Adrenal gland (tissue), 12 donors: ENCODE data around the gene GCNT3. TPM values are rescaled to one million over a fixed set of nuclear protein-coding genes. Genes with fewer than 3 reads are reported as not detected.

ENCODE experiments used
- DNase-seq, 7 donors: peaks; one replicate each; pipeline ENCODE4 v3.0.0-alpha.2; 2019 to 2020
- H3K27ac ChIP-seq, 5 donors: fragments of 200-600 bp; sonication (generic) in 4 of 5; 1 replicate in 3 of 5; 2 replicates in 2 of 5; pipeline versions ENCODE4 v1.5.1 to v1.8.0; 2016 to 2020; ENCODE audit warnings: mild to moderate bottlenecking in 1 of 5
- H3K27me3 ChIP-seq: fragments of 200-600 bp; 2 replicates; pipeline ENCODE4 v1.8.0; 2021
- H3K36me3 ChIP-seq, 2 donors: fragments of 200-600 bp; replicated peaks in 1 of 2; 1 replicate in 1 of 2; 2 replicates in 1 of 2; pipeline versions ENCODE4 v1.5.1 to v1.8.0; 2018 to 2022
- H3K4me1 ChIP-seq, 2 donors: fragments of 200-600 bp; replicated peaks in 1 of 2; 1 replicate in 1 of 2; 2 replicates in 1 of 2; pipeline versions ENCODE4 v1.5.1 to v1.8.0; 2018 to 2021
- H3K4me3 ChIP-seq, 4 donors: fragments of 200-600 bp; sonication (generic) in 3 of 4; one replicate each; pipeline ENCODE4 v1.5.1; 2016 to 2018
- H3K9me3 ChIP-seq, 3 donors: fragments of 200-600 bp; sonication (generic) in 1 of 3; replicated peaks in 1 of 3; 1 replicate in 2 of 3; 2 replicates in 1 of 3; pipeline versions ENCODE4 v1.5.1 to v1.8.0; 2016 to 2021
- POLR2A ChIP-seq, 2 donors: fragments of 450-650 bp; IDR thresholded peaks; one replicate each; pipeline ENCODE4 v1.6.1; 2017; ENCODE audit warnings: antibody characterized with exemption in 2 of 2, mild to moderate bottlenecking in 2 of 2, moderate library complexity in 1 of 2
- WGBS, 4 donors: extraction: QIAGEN DNeasy Blood & Tissue Kit in 2 of 4; methylation state at CpG; one replicate each; pipeline versions ENCODE4 v1.1.5 to v1.1.7; 2013 to 2017; 5-methylcytosine and 5-hydroxymethylcytosine counted together
- intact Hi-C, 2 donors: fragments of 100-400 bp; cut with DNase I; formaldehyde crosslinking; loops; one replicate each; pipeline versions ENCODE4 v1.14.1 to v1.15.0; 2022 to 2023
- polyA plus RNA-seq, 3 donors: library from polyadenylated mRNA; stranded (reverse); fragments of 200-250 nt in 2 of 3; fragments of 350-450 nt in 1 of 3; fragmentation: Illumina TruSeq in 1 of 3; extraction: RNeasy Lipid Tissue Mini Kit (QIAGEN cat#74804) in 1 of 3; gene quantifications; one replicate each; pipeline ENCODE4 v1.2.3, GENCODE V29; 2013 to 2014
- total RNA-seq, 9 donors: library from RNA; depleted of rRNA in 4 of 9; stranded (reverse); fragments of >200 nt in 4 of 9; fragments of 120-200 nt in 1 of 9; fragmentation: NEBNext Ultra II Directional in 1 of 9; extraction: Animal tissue kit (Norgen Biotek cat#: 25700) in 1 of 9; gene quantifications; one replicate each; pipeline versions ENCODE4 v1.1.0 to v1.2.4, GENCODE V29; 2013 to 2023
- TF ChIP-seq, protein P1 (sequence below), 6 experiments: fragments of 450-650 bp in 4 of 6; fragments of 200-600 bp in 2 of 6; sonication (generic) in 1 of 6; IDR thresholded peaks; 1 replicate in 5 of 6; 2 replicates in 1 of 6; pipeline versions ENCODE4 v1.5.1 to v1.8.0; 2016 to 2021; ENCODE audit warnings: antibody characterized with exemption in 6 of 6, mild to moderate bottlenecking in 2 of 6, moderate library complexity in 1 of 6
- donor health status: healthy with polysubstance abuse.
- donor health status: Bipolar disorder and iron deficiency.
- donor health status: DM: yes; HTN: yes; CAD: no.
- donor health status: DM: no; HTN: no; CAD: no.
- donor health status: DM: no; HTN: no; CAD: no.
- donor health status: DM: yes; HTN: yes; CAD: no.

Gene GCNT3
- total and polyA plus RNA-seq, 12 donors = 0.03 to 14.1 (median 0.78) TPM; not detected in 1

- Histone ChIP-seq H3K27me3 (peaks cover 4% of the 10 kb centered on the region), H3K4me1 (no peaks in the 10 kb centered on the region), H3K36me3 (no peaks in the 10 kb centered on the region), H3K9me3 (no peaks in the 10 kb centered on the region), H3K27ac (no peak overlapping the region), H3K4me3 (no peak overlapping the region)
- intact Hi-C loops = no loop called here
- no peak for DNase-seq
- no peak for TF ChIP-seq POLR2A (IDR thresholded peaks at IDR 0.05)
- TF ChIP-seq, protein P1, sequence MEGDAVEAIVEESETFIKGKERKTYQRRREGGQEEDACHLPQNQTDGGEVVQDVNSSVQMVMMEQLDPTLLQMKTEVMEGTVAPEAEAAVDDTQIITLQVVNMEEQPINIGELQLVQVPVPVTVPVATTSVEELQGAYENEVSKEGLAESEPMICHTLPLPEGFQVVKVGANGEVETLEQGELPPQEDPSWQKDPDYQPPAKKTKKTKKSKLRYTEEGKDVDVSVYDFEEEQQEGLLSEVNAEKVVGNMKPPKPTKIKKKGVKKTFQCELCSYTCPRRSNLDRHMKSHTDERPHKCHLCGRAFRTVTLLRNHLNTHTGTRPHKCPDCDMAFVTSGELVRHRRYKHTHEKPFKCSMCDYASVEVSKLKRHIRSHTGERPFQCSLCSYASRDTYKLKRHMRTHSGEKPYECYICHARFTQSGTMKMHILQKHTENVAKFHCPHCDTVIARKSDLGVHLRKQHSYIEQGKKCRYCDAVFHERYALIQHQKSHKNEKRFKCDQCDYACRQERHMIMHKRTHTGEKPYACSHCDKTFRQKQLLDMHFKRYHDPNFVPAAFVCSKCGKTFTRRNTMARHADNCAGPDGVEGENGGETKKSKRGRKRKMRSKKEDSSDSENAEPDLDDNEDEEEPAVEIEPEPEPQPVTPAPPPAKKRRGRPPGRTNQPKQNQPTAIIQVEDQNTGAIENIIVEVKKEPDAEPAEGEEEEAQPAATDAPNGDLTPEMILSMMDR (IDR thresholded peaks at IDR 0.05) = no peak
- 76 to 87% (median 83%) methylated on average over 2 to 3 of the region's 3 CpGs for WGBS, 4 donors
Observed at GRCh38 chr15:59583088-59583487, 28.5 kb upstream of the GCNT3 start.

DNA sequence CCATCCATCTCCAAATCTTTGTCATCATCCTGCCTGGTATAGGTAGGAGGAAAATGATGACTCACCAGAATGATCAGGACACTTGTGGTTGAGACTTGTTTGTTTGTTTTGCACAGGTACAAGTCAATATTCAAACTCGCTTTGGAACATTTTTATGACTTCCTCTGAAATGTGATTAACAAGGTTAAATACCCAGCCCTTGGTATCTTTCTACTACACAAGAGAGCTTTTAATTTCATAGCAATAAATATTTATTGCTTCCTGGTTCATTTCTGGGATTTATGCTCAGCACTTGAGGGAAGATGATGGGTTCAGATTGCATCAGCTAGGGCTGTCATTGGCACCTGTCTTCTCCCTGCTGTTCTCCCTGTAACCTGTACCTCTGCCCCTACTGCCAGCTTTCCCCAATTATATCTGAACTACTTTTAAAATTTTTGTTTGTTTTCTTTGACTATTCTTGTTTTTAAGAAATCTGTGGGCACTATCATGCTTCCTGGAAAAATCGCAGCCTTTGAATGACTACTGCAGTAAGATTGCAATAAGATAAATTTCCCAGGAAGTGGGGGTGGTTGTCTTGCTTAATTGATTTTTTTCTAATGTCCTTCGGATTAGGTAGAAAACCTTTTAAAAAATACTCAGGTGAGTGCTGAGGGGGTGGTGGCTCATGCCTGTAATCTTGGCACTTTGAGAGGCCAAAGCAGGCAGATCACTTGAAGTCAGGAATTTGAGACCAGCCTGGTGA, 24.3 kb upstream of the GCNT3 start:
- Histone ChIP-seq H3K4me3 (no peak overlapping the region), H3K27me3 (peaks cover 4% of the 10 kb centered on the region), H3K27ac (no peak overlapping the region), H3K36me3 (no peaks in the 10 kb centered on the region), H3K9me3 (no peaks in the 10 kb centered on the region), H3K4me1 (no peaks in the 10 kb centered on the region)
- 58 to 65% (median 63%) methylated on average over 3 of the region's 3 CpGs for WGBS, 4 donors
- intact Hi-C loops = no loop called here
- no peak for TF ChIP-seq POLR2A (IDR thresholded peaks at IDR 0.05)
- TF ChIP-seq, protein P1 (IDR thresholded peaks at IDR 0.05) = no peak
- DNase-seq = no peak

GRCh38 chr15:59590027-59590426, 21.6 kb upstream of the GCNT3 start:
- H3K27ac ChIP-seq = no peak overlapping the region
- H3K9me3 ChIP-seq = no peaks in the 10 kb centered on the region
- 73 to 83% (median 81%) methylated on average over 7 of the region's 7 CpGs for WGBS, 4 donors
- TF ChIP-seq POLR2A (IDR thresholded peaks at IDR 0.05) = no peak
- TF ChIP-seq, protein P1 (IDR thresholded peaks at IDR 0.05) = no peak
- H3K4me3 ChIP-seq = no peak overlapping the region
- H3K27me3 ChIP-seq = no peaks in the 10 kb centered on the region
- peaks cover 0 to 5% of the 10 kb centered on the region in 2 donors for H3K4me1 ChIP-seq
- H3K36me3 ChIP-seq = no peaks in the 10 kb centered on the region
- no peak for DNase-seq
- intact Hi-C loops = no loop called here

DNA sequence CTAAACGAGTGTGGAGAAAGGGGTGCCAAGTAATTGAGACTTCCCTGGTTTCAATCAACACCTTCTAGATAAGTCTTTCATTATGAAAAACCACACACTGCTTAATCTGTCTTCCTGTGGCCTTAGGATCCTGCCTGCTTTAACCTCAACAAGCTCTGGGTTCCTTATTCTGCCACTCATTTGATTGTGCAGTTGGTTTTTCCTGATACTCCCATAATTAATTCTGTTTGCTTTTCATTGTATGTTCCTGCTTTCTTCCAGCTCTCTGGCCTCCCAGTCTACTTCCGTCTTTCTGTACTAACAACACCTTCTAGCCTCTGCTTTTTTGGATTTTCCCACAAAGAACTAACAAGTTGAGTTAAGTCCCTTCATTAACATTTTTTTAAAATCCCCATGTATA, 20.2 kb upstream of the GCNT3 start:
- Histone ChIP-seq H3K4me1 (peaks cover 0 to 5% of the 10 kb centered on the region in 2 donors), H3K27ac (no peak overlapping the region), H3K4me3 (no peak overlapping the region), H3K27me3 (no peaks in the 10 kb centered on the region), H3K9me3 (no peaks in the 10 kb centered on the region), H3K36me3 (no peaks in the 10 kb centered on the region)
- TF ChIP-seq POLR2A (IDR thresholded peaks at IDR 0.05) = no peak
- TF ChIP-seq, protein P1 (IDR thresholded peaks at IDR 0.05) = no peak
- intact Hi-C loops = no loop called here
- 39 to 60% (median 53%) methylated on average over 2 of the region's 2 CpGs for WGBS, 4 donors
- DNase-seq = no peak
